Retinal pigment epithelial cell (primary cell): Measurements from ENCODE around the gene CORO2A.
"Not testable (repeated sequence)": the region's sequence is repeated elsewhere in the genome, so short reads cannot be mapped to it uniquely, and the experiment has no call there.

Experiments
- DNase-seq: peaks from one replicate; pipeline ENCODE4 v3.0.0-alpha.2; 2010; ENCODE audit warnings: low read depth
- H3K4me3 ChIP-seq: 2 replicates; pipeline ENCODE4 v1.5.1; 2011; ENCODE audit warnings: mild to moderate bottlenecking, low read length, control low read depth, moderate library complexity
- CTCF ChIP-seq: conservative IDR thresholded peaks from 2 replicates; pipeline ENCODE4 v1.5.1; 2011; ENCODE audit warnings: low read depth, low read length, control low read depth, inconsistent platforms

The CORO2A gene

DNA sequence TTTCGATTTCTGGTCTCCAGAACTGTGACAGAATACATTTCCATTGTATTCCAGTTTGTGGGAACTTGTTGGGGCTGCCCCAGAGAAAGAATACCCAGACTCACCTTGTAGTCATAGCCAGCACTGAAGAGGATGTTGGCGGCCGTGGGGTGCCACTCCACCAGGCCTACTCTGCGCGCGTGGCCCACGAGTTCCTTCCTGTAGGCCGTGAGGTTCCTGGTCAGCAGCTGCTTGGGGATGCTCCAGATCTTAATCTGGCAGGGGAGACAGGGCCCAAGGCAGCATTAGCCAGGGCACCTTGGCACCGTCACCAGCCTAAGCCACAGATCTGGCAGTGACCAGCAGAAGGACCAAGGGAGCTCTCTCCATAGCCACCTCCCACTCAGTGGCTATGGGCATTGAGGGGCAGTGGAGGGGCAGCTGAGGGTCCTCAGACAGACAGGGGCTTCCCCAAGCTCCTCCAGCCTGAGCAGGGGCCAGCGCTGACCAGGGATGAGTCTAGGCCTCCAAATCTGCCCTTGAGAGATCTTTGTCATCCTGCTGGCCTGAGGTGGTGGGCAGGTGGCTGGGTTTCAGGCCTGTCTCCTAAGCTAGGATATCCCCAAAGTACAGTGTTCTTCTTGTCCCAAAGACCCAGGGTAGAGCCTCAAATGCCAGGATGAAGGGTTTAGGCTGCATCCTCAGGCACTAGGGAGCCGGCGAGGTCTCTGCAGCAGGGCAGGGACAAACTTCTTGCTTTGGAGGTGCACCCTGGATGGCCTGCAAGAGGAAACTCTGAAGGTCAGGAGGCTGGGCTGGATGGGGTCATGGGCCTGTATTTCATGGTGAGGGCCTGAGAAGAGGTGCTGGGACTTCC, 57.5 kb downstream of the CORO2A start:
- no peak for DNase-seq
- no peak for TF ChIP-seq CTCF
- H3K4me3 ChIP-seq, result no peak overlapping the region

GRCh38 chr9:98132806-98133631, 59.4 kb downstream of the CORO2A start:
- no peak for DNase-seq
- H3K4me3 ChIP-seq, result no peak overlapping the region
- TF ChIP-seq CTCF, result no peak

DNA sequence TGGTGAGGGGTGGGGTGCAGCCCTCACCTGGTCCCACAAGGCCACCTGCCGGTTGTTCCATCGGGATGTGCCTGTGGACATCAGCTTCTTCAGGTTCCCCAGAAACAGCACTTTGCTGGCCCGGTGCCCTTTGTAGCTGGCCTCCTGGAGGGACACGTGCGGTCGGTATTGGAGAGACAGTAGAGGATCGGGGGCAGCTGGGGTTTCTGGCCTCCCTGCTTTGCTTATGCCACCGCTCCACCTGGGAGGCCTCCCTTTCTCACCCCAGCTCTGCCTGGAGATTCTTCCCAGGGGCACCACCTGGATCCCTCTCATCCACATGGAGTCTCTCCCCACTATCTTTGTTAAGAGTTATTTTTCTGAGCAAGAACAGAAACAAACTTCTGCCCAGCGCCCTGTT, 60.3 kb downstream of the CORO2A start:
- no peak overlapping the region for H3K4me3 ChIP-seq
- DNase-seq, result no peak
- TF ChIP-seq CTCF, result no peak

DNA sequence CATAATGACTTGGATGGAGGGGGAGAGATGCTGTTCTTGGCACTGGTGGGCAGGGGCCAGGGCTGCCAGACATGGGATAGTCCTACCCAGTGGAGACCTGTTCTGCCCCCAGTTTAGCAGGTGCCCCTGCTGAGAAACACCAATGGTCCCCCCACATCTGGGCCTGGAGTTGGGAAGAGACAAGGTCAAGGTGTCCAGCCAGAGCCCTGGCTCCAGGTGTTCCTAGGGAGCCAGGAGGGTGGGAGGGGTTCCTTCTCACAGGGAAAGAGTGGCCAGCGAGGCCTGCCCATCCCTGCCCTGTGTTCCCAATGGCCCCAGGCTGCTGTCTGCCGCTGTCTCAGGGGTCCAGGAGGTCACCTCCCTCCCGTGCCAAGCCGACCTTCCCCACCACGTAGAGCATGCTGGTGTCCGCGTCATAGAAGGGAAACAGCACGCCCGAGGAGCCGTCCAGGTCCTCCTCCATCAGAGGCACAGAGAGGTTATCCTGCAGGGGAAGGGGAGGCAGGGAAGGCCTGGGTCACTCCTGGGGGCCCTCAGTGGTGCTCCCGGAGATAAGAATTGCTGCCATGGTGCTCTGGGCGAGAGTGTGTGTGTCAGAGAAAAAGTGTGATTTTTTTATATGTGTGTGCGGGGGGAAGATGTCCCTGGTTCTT, 61.7 kb downstream of the CORO2A start:
- no peak overlapping the region for H3K4me3 ChIP-seq
- no peak for DNase-seq
- no peak for TF ChIP-seq CTCF

- not testable (repeated sequence) for DNase-seq, H3K4me3 ChIP-seq
Measured at GRCh38 chr9:98130060-98130459, 62.4 kb downstream of the CORO2A start.

DNA sequence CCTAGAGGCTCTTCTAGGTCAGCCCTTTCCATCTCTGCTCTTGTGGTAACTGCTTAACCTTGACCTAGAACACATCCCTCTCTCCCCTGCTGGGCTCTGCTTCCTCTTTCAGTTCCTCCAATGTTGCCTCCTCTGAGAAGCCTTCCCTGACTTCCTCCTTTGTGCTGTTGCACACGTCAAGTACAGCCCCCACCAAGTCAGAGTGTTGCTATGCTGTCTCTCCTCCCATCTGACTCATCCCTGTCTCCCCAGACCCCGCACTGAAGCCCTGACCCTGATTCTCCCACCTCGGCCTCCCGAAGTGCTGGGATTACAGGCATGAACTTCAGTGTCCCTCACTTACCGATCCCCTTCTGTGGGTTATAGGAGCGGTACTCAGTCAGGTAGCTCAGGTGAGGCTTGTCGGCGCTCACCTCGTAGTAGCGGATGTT, 63.0 kb downstream of the CORO2A start:
- TF ChIP-seq CTCF, result no peak
- no peak overlapping the region for H3K4me3 ChIP-seq
- no peak for DNase-seq

DNA sequence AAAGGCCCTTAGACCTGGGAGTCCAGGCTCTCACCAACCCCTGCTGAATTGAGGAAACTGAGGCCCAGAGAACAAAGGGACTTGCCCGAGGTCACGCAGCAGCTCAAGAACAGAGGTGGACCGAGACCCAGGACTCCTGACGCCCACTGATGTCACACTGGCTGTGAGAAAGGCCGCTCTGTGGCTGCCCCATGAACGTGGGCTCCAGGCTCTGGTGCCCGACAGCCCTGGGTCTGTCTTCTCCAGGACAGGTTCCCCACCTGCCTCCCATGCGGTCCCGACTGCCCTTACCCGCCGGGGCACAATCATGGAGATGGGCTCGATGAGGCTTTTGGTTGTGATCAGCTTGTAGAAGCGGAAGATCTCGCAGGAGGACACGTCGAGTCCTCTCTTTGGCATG, 64.1 kb downstream of the CORO2A start:
- no peak for TF ChIP-seq CTCF
- DNase-seq, result no peak
- H3K4me3 ChIP-seq, result no peak overlapping the region
